ENCODE measurements around the gene GLT8D1. TPM values are rescaled to one million over a fixed set of nuclear protein-coding genes. Genes with fewer than 3 reads are reported as not detected.
A peak's percentile ranks its signal among the peaks of the same experiment; 100 is the strongest.

The GLT8D1 gene
- total and polyA plus RNA-seq, 2 donors (not counting 1 experiment from before 2014, with no cell fraction given): 28.1 to 28.7 TPM

GRCh38 chr3:52697632-52697965, 8.0 kb downstream of the GLT8D1 start:
- TF ChIP-seq, protein P1, sequence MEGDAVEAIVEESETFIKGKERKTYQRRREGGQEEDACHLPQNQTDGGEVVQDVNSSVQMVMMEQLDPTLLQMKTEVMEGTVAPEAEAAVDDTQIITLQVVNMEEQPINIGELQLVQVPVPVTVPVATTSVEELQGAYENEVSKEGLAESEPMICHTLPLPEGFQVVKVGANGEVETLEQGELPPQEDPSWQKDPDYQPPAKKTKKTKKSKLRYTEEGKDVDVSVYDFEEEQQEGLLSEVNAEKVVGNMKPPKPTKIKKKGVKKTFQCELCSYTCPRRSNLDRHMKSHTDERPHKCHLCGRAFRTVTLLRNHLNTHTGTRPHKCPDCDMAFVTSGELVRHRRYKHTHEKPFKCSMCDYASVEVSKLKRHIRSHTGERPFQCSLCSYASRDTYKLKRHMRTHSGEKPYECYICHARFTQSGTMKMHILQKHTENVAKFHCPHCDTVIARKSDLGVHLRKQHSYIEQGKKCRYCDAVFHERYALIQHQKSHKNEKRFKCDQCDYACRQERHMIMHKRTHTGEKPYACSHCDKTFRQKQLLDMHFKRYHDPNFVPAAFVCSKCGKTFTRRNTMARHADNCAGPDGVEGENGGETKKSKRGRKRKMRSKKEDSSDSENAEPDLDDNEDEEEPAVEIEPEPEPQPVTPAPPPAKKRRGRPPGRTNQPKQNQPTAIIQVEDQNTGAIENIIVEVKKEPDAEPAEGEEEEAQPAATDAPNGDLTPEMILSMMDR (IDR thresholded peaks at IDR 0.05): no peak
- no peak for TF ChIP-seq EZH2 (IDR thresholded peaks at IDR 0.05; ENCODE audit: borderline replicate concordance, insufficient read depth, low read depth, low read length, poor library complexity, severe bottlenecking)
- DNase-seq (no peak), ATAC-seq (ENCODE audit: low read depth) (no peak)
- no peak overlapping the region for H3K4me3 ChIP-seq (ENCODE audit: control extremely low read depth in 1 of 5, extremely low read depth in 1 of 5, insufficient read depth in 1 of 5, low read depth in 2 of 5, low read length in 4 of 5)
- no peak overlapping the region for H3K4me2 ChIP-seq (replicated peaks; ENCODE audit: low read depth, low read length, poor library complexity, severe bottlenecking)
- H3K27me3 Mint-ChIP-seq: no peaks in the 10 kb centered on the region
- peaks cover 0 to 10% of the 10 kb centered on the region in 2 donors for H3K4me1 ChIP-seq (ENCODE audit: control insufficient read depth in 2 of 2, insufficient read depth in 2 of 2, low read length in 2 of 2)
- H3K27ac ChIP-seq (ENCODE audit: low read length in 2 of 2): peak overlapping the region in 1 of 2 donors; percentile 25
- no peak overlapping the region for H2AFZ ChIP-seq (ENCODE audit: insufficient read depth, low read depth, low read length, poor library complexity, severe bottlenecking)
- H3K36me3 ChIP-seq (replicated peaks in 1 of 2; ENCODE audit: control extremely low read depth in 1 of 2, control insufficient read depth in 1 of 2, extremely low read depth in 1 of 2, insufficient read depth in 2 of 2, low read length in 1 of 2): peaks cover 8 to 56% of the 10 kb centered on the region in 2 experiments
- H3K27ac Mint-ChIP-seq: peak overlapping the region; percentile 41
- no peaks in the 10 kb centered on the region for H4K20me1 ChIP-seq (ENCODE audit: control insufficient read depth, insufficient read depth, low read length, poor library complexity, severe bottlenecking)
- WGBS (ENCODE audit: insufficient coverage): 100% methylated on average over 1 of the region's 4 CpGs
- POLR2A ChIA-PET: no interaction called here
- H3K27me3 ChIP-seq (replicated peaks in 1 of 4; ENCODE audit: control extremely low read depth in 1 of 4, control insufficient read depth in 3 of 4, insufficient read depth in 4 of 4, low read length in 3 of 4): no peaks in the 10 kb centered on the region
- H3K4me3 Mint-ChIP-seq: no peak overlapping the region
- intact Hi-C loops (cut with micrococcal nuclease): no loop called here
- H3K4me1 Mint-ChIP-seq: peaks cover 8% of the 10 kb centered on the region
- peaks cover 13% of the 10 kb centered on the region for H3K79me2 ChIP-seq (ENCODE audit: control insufficient read depth, insufficient read depth, low read length)
- H3K9me3 Mint-ChIP-seq (ENCODE audit: insufficient read depth): no peaks in the 10 kb centered on the region
- H3K9me3 ChIP-seq (ENCODE audit: control extremely low read depth in 1 of 3, control insufficient read depth in 2 of 3, insufficient read depth in 1 of 3, low read length in 2 of 3): no peaks in the 10 kb centered on the region
- CTCF ChIA-PET: no interaction called here
- no peak overlapping the region for H3K9ac ChIP-seq (ENCODE audit: low read length)

DNA sequence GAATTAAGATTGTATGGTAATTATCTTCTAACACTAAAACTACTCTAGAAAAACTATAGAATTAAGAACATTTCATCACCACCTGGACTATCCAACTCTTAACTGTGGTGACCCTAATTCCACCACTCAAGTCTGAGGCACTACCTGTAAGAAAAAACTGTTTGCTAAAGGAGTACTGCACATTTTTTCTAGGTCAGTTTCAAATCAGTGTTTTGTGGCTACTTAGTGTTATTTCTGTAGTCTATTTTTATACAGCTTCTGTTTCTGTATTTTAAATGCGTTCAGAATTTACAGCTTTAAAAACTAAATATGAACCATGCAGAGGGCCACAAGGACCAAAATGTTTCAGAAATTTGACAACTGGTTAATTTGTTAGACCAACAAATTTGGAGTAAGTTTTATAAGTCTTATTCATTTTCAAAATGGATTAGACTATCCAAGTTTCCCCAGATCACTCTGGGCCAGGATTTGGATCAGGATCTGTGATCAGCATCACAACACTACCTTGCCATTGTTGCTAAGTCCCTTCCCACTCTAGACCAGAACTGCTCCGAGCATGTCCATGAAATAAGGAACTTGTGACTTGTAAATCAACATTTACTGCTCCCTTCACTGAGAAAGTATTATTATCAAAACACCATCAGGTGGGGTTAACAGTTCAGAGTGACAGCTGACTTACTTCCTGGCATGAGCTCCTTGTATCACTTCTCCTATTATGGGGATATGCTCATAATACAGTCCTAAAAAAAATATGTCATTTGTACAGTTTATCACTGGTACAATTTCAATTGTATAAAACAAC, 8.6 kb downstream of the GLT8D1 start:
- Mint-ChIP-seq H3K27me3 (no peaks in the 10 kb centered on the region), H3K4me1 (peaks cover 8% of the 10 kb centered on the region), H3K9me3 (ENCODE audit: insufficient read depth) (no peaks in the 10 kb centered on the region), H3K27ac (peak overlapping the region; percentile 59), H3K4me3 (no peak overlapping the region)
- Histone ChIP-seq H3K36me3 (replicated peaks in 1 of 2; ENCODE audit: control extremely low read depth in 1 of 2, control insufficient read depth in 1 of 2, extremely low read depth in 1 of 2, insufficient read depth in 2 of 2, low read length in 1 of 2) (peaks cover 9 to 61% of the 10 kb centered on the region in 2 experiments), H3K9ac (ENCODE audit: low read length) (no peak overlapping the region), H3K27me3 (replicated peaks in 1 of 4; ENCODE audit: control extremely low read depth in 1 of 4, control insufficient read depth in 3 of 4, insufficient read depth in 4 of 4, low read length in 3 of 4) (no peaks in the 10 kb centered on the region), H3K4me3 (ENCODE audit: control extremely low read depth in 1 of 5, extremely low read depth in 1 of 5, insufficient read depth in 1 of 5, low read depth in 2 of 5, low read length in 4 of 5) (no peak overlapping the region), H3K4me1 (ENCODE audit: control insufficient read depth in 2 of 2, insufficient read depth in 2 of 2, low read length in 2 of 2) (peaks cover 0 to 10% of the 10 kb centered on the region in 2 donors), H3K4me2 (replicated peaks; ENCODE audit: low read depth, low read length, poor library complexity, severe bottlenecking) (no peak overlapping the region), H4K20me1 (ENCODE audit: control insufficient read depth, insufficient read depth, low read length, poor library complexity, severe bottlenecking) (peaks cover 5% of the 10 kb centered on the region), H3K27ac (ENCODE audit: low read length in 2 of 2) (peak overlapping the region in 1 of 2 donors; percentile 26), H2AFZ (ENCODE audit: insufficient read depth, low read depth, low read length, poor library complexity, severe bottlenecking) (no peak overlapping the region), H3K79me2 (ENCODE audit: control insufficient read depth, insufficient read depth, low read length) (peaks cover 8% of the 10 kb centered on the region), H3K9me3 (ENCODE audit: control extremely low read depth in 1 of 3, control insufficient read depth in 2 of 3, insufficient read depth in 1 of 3, low read length in 2 of 3) (no peaks in the 10 kb centered on the region)
- WGBS (ENCODE audit: insufficient coverage): no CpG with 5 or more reads among the region's 2 CpGs
- intact Hi-C loops (cut with micrococcal nuclease): no loop called here
- TF ChIP-seq, protein P1 (IDR thresholded peaks at IDR 0.05): no peak
- TF ChIP-seq EZH2 (IDR thresholded peaks at IDR 0.05; ENCODE audit: borderline replicate concordance, insufficient read depth, low read depth, low read length, poor library complexity, severe bottlenecking): no peak
- no peak for ATAC-seq (ENCODE audit: low read depth)
- ChIA-PET POLR2A (no interaction called here), CTCF (no interaction called here)
- no peak for DNase-seq
